Posterior cingulate gyrus (tissue), 11 donors: Measurements from ENCODE around the gene MYOM3.
"Not testable (repeated sequence)": the region's sequence is repeated elsewhere in the genome, so short reads cannot be mapped to it uniquely, and the experiment has no call there.

ENCODE experiments used
- DNase-seq, 10 donors: peaks; one replicate each; pipeline versions ENCODE4 v3.0.0 to v3.0.0-alpha.2; 2020 to 2021; ENCODE audit warnings: mixed read lengths in 3 of 10
- intact Hi-C: fragments of 100-400 bp; cut with DNase I; formaldehyde crosslinking; loops from one replicate; pipeline ENCODE4 v1.15.1; 2023

Gene MYOM3

DNA sequence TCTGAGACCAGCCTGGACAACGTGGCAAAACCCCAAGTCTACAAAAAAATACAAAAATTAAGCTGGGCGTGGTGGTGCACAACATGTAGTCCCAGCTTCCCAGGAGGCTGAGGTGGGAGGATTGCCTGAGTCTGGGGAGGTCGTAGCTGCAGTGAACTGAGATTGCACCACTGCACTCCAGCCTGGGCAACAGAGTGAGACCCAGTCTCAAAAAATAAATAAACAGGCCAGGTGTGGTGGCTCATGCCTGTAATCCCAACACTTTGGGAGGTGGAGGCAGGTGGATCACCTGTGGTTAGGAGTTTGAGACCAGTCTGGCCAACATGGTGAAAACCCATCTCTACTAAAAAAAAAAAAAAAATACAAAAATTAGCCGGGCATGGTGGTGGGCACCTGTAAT, 63.0 kb downstream of the MYOM3 start:
- peak in 1 of 10 donors; percentile 19 for DNase-seq
- intact Hi-C loops: not testable (repeated sequence)

DNA sequence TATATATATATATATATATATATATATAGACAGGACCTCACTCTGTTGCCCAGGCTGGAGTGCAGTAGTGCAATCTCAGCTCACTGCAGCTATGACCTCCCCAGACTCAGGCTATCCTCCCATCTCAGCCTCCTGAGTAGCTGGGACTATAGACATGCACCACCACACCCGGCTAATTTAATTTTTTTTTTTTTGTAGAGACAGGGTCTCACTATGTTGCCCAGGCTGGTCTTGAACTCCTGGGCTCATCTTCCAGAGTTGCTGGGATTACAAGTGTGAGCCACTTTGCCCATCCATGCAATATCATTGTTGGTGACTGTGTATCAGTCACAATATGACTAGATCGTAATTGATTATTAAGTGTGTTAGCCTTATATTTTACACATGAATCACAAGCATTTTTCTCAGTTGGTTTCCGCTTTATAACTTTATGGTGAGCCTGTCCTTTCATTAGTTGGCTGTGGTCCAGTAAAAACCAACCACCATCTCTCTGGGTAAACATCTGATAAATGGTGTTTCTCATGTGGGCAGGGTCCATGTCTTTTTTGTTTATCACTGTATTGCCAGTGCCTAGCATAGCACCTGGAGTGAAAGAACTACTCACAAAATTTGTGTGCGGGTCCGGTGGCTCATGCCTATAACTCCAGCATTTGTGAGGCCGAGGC, 63.6 kb downstream of the MYOM3 start:
- intact Hi-C loops: no loop called here
- DNase-seq: no peak

DNA sequence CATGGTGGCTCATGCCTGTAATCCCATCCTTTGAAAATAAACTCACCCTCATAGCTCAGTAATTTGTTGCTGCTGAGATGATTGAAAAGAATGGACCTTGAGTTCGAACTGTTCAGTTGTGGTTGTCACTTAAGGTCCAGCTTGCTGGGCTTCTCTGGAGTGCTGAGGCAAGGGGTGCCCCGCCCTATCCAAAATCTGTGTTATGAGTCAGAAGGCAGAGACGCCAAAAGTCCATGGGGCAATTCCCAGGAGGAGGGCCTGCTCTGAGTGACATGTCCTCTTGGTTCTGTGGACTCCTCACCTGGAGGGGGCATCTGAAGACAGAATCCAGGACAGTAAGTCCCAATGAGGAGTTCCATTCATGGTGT, 64.8 kb downstream of the MYOM3 start:
- intact Hi-C loops: no loop called here
- DNase-seq: no peak

DNA sequence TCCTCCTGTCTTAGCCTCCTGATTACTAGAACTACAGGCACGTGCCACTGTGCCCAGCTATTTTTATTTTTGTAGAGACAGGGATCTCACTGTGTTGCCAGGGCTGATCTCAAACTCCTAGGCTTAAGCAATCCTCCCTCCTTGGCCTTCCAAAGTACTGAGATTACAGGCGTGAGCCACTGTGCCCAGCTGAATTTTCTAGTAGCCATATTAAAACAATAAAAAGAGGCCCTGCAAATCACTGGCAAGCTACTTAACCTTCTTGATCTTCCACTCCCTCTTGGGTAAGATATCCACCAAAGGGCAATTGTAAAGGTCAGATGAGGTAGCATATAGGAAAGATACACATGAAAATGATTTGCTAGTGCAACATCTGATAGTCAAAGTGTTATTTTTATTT, 66.2 kb downstream of the MYOM3 start:
- DNase-seq: no peak
- intact Hi-C loops: no loop called here

DNA sequence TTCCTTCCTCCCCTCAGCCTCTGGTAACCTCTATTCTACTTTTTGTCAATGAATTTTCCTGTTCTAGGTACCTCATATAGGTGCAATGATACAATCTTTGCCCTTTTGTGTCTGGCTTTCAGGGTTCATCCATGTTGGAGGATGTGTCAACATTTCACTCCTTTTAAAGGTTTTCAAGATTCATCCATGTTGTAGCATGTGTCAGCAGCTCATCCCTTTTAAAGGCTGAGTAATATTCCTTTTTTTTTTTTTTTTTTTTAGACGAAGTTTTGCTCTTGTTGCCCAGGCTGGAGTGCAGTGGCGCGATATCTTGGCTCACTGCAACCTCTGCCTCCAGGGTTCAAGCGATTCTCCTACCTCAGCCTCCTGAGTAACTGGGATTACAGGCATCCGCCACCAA, 67.3 kb downstream of the MYOM3 start:
- peak in 1 of 10 donors; percentile 21 for DNase-seq
- intact Hi-C loops: not testable (repeated sequence)

DNA sequence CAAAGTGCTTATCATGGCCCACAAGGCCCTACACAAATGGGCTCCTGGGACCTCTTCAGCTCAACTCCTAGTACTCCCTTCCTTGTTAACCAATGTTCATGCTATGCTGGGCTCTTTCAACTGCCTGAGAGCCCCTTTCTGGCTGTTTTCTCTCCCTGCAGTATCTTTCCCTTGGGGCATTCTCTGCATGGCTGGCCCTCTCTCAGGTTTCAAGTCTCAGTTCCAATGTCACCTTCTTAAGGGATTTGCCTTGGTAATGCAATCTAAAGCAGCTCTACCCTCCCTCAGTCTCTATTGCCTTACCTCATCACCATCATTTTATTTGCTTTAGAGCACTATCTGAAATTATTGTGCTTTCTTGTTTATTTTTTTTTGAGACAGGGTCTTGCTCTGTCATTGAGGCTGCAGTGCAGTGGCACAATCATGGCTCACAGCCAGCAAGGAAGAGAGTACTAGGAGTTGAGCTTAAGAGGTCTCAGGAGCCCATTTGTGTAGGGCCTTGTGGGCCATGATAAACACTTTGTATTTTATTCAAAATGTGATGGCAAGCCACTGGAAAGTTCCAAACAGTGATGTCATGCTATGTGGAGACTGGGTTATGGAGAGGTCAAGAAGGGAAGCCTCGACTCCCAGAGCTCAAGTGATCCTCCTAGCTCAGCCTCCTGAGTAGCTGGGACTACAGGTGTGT, 68.4 kb downstream of the MYOM3 start:
- intact Hi-C loops: no loop called here
- DNase-seq: no peak

DNA sequence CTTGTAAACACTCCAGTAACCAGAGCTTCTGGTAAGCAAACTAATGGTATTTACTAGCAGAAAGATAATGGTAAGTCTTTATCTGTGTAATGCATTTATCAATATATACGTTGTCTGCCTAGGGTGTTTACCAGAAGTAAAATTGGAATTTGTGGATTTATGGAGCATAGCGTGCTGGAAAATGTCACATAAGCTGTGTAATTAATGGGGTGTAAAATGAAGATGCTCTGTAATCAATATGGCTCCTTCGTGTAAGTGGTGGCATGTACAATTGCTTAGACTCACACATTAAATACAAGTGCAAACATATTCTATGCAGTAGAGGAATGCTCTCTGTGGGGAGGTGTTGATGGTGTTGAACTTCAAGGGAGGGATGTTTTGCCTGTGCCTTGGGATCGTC, 69.6 kb downstream of the MYOM3 start:
- intact Hi-C loops: no loop called here
- DNase-seq: no peak

DNA sequence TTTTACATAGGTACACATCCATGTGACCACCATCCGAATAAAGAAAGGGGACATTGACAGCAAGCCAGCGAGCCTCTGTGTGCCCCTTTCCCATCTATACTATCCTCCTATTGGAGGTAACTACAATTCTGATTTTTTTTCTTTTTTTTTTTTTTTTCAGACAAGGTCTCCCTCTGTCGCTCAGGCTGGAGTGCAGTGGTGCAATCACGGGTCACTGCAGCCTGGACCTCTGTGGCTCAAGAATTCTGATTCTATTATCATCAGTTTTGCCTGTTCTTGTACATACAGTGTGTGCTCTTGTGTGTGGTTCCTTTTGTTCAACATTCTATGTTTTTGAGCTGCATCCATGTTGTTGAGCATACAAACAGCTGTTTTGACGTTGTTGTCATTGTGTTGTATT, 75.8 kb downstream of the MYOM3 start:
- intact Hi-C loops: no loop called here
- DNase-seq: no peak

DNA sequence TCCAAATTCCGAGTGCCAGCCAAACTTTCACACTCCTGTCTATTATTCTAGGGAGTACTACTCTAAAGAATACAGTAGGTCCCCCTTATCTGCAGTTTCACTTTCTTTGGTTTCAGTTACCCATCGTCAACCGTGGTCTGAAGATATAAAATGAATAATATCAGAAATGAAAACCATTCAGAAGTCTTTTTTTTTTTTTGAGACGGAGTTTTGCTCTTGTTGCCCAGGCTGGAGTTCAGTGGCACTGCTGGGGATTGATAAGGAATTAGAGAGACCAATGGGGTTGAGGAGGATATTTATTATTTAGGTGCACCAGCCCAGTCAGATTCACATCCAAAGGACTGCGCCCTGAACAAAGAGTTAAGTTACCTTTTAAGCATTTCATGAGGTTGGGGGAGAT, 79.0 kb downstream of the MYOM3 start:
- intact Hi-C loops: no loop called here
- DNase-seq: no peak

DNA sequence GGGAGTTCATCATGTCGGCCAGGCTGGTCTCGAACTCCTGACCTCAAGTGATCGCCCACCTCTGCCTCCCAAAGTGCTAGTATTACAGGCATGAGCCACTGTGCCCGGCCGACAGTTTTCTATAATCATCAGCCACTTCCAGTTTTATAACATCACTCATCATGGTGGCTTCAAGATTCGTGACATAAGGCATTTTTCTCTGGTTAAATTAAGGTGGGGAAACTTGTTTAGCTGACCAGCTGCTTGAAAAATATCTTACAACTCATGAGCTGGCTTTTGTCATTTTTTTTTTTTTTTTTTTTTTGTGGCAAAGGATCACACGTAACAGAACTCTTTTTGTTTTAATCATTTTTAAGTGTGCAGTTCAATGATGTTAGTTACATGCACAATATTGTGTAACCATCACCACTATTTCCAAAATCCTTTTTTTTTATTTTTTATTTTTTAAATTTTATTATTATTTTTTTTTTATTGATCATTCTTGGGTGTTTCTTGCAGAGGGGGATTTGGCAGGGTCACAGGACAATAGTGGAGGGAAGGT, 80.9 kb downstream of the MYOM3 start:
- intact Hi-C loops, DNase-seq: not testable (repeated sequence)

DNA sequence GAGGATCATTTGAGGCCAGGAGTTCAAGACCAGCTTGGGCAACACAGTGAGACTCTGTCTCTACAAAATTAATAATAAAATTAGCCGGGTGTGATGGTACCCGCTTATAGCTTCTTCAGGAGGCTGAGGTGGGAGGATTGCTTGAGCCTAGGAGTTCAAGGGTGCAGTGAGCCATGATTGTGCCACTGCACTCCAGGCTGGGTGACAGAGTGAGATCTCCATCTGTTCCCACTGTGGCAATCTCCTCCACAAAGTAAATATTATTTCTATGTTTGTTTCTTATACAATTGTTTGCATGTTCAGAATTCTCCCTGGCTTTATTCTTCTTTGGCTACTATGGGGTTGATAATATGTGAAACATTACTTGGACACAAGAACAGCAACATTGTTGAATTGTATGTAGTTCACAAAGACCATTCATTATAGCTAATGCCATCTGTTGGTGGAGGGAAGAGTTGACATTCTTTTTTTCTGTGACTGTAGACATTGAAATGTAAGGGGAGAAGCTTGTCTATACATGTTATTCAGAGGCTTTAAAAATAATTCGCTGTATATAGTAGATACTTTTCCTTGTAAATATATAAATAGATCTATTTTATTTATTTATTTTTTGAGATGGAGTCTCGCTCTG, 84.0 kb downstream of the MYOM3 start:
- intact Hi-C loops: no loop called here
- no peak for DNase-seq

DNA sequence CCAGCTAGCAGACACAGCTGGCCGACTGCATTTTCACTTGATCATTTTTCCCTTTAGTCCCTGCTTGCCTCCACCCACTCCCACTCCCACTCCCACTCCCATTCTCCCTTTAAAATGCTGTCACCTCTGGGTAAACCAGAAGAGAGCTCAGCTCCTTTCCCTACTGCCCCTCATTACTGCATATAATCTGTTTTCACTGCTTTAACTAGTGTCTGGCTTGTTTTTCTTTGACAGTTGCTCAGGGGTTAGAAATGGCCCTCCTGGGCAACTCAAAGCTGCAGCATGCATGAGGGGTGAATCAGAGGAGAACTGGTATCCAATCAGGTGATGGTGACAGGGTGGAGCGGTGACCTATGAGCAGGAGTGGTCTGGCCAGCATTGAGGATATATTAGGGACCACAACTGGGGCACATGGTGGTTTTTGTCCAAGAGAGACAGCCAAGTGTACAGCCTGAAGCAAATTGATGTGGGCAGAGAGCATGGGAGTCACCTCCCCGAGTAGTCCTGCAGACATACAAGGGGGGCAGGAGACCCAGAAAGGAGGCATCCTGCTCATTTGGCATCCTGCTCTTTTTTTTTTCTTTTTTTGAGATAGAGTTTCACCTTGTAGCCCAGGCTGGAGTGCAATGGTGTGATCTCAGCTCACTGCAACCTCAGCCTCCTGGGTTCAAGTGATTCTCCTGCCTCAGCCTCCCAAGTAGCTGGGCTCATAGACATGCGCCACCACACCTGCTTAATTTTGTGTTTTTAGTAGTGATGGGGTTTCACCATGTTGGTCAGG, 89.2 kb downstream of the MYOM3 start:
- intact Hi-C loops: no loop called here

DNA sequence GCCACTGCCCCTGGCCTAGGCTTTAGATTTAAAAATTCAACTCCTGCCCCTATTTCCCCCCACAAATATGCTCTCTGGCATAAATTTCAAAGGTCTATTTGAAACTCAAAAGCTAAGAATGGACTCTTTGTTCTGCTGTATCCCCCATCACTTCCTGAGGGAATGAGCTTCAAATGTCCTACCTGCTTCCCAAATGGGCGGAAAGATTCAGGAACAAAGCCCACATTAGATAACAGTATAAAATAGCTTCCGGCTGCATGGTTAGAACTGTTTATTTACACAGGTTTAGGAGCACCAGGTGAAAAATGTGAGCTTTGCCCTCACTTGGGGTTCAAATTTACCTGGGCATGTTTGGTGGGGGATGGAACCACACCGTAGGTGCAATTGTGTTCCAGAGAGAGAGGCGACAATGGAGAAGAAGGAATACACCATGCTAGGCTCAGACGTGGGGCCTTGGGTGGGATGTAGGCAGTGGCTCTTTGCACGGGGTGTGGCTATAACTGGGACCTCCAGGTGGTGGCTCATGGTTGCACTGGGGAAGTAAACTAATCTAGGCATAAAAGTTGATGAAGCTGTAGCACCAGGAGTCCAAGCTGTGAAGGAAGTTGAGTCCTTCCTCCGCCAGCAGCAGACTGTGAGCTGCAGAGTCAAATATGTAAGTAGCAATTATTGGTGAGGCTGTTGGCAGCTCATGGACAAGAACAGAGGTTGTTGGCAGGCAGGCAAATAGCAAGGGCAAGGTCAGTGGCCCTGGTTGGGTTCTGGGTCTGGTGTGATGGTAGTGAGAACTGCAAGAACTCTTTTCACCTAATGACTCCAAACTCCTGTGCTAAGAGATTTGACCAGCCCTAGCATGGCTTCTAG, 90.3 kb downstream of the MYOM3 start:
- no peak for DNase-seq
- intact Hi-C loops: no loop called here

More for the DNA sequence above, 89.2 kb downstream of the MYOM3 start:
- DNase-seq: no peak

DNA sequence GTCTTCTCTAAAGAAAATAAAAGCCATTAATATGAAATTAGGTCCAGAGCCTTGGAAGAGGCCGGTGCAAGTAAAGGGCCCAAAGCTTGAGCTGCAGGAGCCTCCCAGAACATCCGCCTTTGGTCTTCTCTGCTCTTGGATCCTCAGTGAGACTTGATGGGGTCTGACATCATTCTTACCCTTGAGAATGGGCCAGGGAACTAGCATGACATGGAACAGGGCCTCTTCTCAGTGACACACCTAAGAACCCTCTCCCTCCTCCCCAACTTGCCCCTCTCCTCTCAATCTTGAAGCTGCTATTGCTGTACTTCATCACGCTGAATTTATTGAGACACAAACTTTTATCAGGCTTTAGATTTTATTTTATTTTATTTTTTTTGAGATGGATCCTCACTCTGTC, 91.5 kb downstream of the MYOM3 start:
- no peak for DNase-seq
- intact Hi-C loops: no loop called here

DNA sequence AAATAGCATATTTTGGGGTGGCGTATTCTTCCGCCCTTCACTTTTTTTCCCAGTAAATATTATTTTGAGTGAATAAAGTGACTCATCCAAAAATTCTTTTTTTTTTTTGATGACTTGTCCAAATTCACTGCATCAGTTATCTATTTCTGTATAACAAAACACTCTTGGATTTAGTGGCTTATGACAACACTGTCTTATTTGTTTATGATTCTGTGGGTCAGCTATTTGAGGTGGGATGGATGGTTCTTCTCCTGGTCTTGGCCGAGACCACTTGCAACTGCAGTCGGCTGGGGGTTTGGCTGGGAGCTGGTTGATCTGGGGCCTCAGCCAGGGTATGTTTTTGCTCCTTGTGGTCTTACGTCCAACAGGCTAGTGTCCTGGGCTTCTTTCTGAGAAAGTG, 91.9 kb downstream of the MYOM3 start:
- intact Hi-C loops: no loop called here
- no peak for DNase-seq

DNA sequence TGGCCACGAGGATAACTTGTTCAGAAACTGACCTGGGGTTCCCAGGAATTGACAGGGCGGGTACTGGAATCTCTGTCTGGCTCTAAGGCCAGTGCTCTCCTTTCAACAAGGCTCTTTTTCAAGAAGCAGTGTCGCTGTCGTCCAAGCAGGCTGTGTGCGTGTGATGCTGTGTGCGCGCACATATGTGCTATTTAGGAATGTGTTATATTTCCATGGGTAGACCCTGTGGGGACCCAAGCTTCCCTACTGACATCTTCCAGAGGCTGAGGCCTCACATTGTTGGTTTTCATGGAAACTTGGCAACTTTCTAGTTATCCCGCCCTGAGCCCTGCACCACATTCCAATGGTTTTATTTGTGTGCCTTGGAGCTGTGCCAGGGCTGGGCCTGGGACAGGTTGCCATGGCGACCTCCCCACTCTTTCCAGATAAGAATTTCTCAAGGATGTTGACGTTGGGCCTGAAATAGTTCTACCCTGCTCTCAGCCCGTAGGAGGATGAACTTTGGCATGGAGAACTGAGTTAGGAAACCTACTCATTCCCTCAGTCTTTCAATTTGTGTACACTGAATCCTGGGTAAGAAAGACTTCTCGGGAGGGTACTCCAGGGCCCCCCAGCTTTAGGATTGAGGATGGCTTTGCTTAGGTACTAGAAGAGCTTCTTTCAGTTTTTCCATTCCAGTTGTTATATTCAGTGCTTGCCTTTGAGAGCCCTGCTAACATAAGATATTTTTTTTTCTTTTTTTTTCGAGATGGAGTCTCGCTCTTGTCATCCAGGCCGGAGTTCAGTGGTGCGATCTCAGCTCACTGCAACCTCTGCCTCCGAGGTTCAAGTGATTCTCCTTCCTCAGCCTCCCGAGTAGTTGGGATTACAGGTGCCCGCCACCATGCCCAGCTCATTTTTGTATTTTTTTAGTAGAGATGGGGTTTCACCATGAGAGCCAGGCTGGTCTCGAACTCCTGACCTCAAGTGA, 93.0 kb downstream of the MYOM3 start:
- DNase-seq: peak; percentile 29 to 94 (median 66)

DNA sequence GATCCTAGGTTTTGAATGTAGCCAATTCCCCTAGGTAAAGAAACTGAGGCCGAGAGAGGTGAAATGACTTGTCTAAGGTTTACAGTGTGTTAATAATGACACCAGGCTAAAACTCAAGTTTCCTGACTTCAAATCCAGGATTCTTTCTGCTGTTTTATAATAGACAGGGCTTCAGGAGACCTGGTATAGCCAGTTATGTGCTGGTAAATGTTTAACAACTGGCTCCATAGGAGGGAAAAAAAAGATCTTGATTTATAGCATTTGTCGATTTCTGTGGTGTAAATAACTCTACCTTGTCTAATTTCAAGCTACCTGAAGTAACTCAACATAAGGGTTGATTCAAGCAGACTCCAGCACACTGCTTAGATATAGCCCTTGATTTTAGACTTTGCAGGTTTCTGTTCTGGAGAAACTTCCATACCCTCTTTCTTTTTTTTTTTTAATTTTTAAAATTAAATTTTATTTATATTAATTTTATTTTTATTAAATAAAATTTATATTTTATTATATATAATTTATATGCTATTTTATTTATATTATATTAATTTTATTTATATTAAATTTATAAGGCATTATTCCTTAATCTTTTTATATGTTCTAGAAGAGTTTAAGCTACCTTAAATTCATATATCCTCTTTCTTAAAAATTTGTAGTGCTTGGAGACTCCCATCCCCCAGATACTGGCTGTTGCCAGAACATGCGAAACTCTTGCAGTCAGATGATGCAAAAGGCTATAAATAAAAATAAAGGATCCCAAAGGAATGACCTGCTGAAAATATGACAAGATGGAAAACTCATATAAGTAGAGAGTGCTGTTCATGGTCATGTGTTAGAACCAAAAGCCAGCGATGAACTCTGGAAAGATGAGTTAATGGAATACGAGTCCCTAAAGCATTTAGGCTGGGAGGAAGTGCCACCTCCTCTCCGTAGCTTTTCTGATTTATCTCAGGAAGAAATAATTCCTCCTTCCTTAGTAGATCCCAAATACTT, 96.4 kb downstream of the MYOM3 start:
- intact Hi-C loops: no loop called here
- DNase-seq: no peak

More for the DNA sequence above, 93.0 kb downstream of the MYOM3 start:
- intact Hi-C loops: no loop called here

DNA sequence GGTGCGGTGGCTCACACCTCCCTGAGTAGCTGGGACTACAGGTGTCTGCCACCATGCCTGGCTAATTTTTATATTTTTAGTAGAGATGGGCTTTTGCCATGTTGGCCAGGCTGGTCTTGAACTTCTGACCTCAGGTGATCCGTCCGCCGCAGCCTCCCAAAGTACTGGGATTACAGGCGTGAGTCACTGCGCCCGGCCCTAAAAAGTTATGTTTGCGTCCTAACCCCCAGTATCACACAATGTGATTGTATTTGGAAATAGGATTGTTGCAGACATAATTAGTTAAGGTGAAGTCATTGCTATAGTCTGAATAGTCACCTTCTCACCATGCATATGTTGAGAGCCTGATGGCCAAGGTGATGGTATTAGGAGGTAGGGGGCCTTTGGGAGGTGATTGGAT, 99.1 kb downstream of the MYOM3 start:
- intact Hi-C loops, DNase-seq: not testable (repeated sequence)
